Measurements from ENCODE around the gene MARCHF11.

- no peak for TF ChIP-seq CTCF (IDR thresholded peaks at IDR 0.05; ENCODE audit: insufficient read depth, low read depth, low read length)
- no peak for TF ChIP-seq EZH2 (IDR thresholded peaks at IDR 0.05; ENCODE audit: insufficient read depth, low read length)
Measured at GRCh38 chr5:16064135-16064893, 115.3 kb downstream of the MARCHF11 start.

Measured in astrocyte (in vitro differentiated cells and primary cell).